ENCODE results near the gene ST6GAL1.
"Not testable (repeated sequence)": the region's sequence is repeated elsewhere in the genome, so short reads cannot be mapped to it uniquely, and the experiment has no call there.

The ST6GAL1 gene

GRCh38 chr3:186939536-186939935 lies 9.2 kb downstream of the ST6GAL1 start:
- no peak for FAIRE-seq

GRCh38 chr3:186940967-186941366 lies 10.6 kb downstream of the ST6GAL1 start:
- FAIRE-seq (no peak), DNase-seq (ENCODE audit: insufficient read length, low spot score) (no peak)

More at GRCh38 chr3:186939536-186939935, 9.2 kb downstream of the ST6GAL1 start:
- no peak for DNase-seq (ENCODE audit: insufficient read length, low spot score)

- FAIRE-seq (no peak), DNase-seq (ENCODE audit: insufficient read length, low spot score) (no peak)
Observed at GRCh38 chr3:186942168-186942567, 11.8 kb downstream of the ST6GAL1 start.

GRCh38 chr3:186945255-186945823 lies 15.0 kb downstream of the ST6GAL1 start:
- DNase-seq (ENCODE audit: insufficient read length, low spot score) (no peak), FAIRE-seq (no peak)

GRCh38 chr3:186946756-186947375 lies 16.5 kb downstream of the ST6GAL1 start:
- DNase-seq (ENCODE audit: insufficient read length, low spot score) (no peak), FAIRE-seq (no peak)

DNA sequence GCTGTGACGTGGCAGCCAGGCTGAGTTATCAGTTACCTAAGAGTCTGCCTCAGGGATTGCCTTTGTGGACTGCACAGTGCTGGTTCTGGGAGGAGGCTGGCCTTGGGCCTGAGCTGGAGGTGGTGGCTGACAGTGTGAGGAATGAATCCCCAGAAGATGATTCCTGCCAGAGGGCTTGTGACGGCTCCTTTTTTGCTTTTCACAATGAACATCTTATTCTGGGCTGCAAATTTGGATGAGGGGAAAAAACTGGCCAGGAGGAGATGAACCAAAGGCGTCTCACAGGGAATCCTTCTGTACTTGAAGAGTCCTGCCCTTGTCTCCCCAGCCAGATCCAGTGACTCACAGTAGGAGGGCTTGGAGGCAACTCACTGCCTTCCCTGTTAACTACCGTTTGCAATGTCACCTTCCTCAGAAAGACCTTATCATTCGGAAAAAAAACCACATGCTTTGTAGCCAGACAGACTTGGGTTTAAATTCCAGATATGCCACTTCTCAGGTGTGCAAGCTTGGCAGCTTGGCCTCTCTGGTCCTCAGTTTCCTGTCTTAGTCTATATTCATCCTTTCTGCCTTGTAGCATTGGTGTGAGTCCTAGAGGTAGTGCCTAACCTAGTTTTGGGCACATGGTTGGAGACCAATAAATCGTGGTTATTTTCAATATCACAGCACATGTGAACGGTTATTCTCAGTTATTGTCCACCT lies 19.1 kb downstream of the ST6GAL1 start:
- no peak for FAIRE-seq
- DNase-seq (ENCODE audit: insufficient read length, low spot score) = no peak

DNA sequence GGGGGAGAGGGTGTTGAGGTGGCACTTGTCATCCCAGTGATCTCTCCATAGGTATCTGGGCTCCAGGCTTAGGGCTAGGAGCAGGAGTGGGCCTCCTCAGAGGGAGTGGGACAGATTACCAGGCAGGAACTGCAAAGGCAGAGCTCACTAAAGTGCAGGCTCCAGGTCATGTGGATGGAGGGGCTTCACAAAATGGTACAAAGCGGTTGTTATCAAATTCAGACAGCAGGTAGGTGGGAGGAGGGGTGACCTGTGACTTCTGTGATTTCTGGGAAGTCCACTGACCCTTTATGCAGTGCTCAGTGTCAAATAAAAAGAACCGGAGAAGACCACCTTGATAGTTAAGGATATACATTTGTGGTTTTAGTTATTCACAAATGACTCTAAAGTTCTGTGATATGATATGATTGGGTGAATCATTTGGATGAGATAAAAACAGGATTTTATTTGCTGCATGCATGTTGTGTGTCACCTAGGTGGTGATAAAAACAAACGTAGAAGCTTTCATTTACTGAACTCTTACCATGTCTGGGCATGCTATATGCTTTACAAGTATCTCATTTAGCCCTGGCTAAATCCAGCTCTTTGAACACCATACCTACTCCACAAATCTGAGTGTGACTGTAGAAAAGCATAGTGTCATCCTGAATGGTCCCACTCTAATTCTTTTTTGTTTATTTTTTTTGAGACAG lies 20.2 kb downstream of the ST6GAL1 start:
- DNase-seq (ENCODE audit: insufficient read length, low spot score) = no peak
- FAIRE-seq = no peak

DNA sequence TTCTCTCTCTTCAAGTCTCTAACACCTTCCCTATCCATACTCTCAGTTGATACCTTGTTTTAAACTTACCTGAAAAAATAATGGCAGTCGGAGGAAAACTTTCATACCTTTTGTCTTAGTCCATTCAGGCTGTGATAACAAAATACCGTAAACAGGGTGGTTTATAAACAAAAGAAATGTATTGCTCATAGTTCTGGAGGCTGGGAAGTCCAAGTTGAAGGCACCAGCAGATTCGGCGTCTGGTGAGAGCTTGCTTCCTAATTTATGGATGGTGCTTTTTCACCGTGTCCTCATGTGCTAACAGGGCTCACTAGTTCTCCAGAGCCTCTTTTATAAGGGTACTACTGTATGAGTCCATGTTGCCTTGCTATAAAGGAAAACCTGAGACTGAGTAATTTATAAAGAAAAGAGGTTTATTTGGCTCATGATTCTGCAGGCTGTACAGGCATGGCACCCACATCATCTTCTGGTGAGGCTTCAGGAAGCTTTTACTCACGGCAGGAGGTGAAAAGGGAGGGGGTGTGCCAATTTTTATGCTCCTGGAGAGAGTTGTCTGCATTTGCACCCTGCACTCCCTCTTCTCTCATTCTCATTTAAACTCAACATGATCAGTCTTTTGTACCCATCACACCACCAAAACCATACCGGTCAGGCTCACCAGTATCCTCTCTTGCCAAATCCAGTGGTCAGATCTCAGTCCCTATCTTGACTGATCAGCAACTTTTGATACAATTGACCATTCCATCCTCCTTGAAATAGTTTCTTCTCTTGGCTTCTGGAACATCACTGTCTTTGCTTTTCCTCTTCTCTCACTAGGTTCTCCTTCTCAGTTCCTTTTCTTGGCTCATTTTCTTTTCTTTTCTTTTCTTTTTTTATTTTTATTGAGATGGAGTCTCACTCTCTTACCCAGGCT lies 21.6 kb downstream of the ST6GAL1 start:
- no peak for FAIRE-seq
- DNase-seq (ENCODE audit: insufficient read length, low spot score) = no peak

DNA sequence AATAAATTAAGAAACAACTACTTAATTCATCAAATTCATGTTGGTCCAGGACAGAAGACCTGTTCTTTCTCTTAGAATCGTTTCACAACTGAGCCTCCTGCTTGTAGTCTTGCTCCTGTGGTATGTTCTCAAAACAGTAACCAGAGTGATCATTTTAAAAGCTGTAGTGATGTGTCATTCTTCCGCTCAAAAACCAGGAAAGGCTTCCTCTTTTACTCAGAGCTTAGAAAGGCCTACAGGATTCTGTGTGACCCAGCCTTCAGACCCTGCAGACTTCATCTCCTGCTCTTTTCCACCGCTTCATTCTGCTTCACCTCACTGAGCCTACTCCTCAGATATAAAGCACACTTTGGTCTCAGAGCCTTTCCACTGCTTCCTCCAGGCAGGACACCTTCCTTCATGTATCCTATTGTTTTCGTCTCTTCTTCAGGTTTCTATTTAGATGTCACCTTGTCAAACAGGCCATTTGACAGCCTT lies 22.7 kb downstream of the ST6GAL1 start:
- no peak for FAIRE-seq
- no peak for DNase-seq (ENCODE audit: insufficient read length, low spot score)

DNA sequence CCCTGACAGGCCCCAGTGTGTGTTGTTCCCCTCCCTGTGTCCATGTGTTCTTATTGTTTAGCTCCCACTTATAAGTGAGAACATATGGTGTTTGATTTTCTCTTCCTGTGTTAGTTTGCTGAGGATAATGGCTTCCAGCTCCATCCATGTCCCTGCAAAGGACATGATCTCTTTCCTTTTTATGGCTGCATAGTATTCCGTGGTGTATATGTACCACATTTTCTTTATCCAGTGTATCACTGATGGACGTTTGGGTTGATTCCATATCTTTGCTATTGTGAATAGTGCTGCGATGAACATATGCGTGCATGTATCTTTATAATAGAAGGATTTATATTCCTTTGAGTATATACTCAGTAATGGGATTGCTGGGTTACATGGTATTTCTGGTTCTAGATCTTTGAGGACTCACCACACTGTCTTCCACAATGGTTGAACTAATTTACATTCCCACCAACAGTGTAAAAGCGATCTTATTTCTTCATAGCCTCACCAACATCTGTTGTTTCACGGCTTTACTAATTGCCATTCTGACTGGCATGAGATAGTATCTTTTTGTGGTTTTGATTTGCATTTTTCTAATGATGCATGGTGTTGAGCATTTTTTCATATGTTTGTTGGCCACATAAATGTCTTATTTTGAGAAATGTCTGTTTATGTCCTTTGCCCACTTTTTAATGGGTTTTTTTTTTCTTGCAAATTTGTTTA lies 23.8 kb downstream of the ST6GAL1 start:
- FAIRE-seq; DNase-seq (ENCODE audit: insufficient read length, low spot score): not testable (repeated sequence)

DNA sequence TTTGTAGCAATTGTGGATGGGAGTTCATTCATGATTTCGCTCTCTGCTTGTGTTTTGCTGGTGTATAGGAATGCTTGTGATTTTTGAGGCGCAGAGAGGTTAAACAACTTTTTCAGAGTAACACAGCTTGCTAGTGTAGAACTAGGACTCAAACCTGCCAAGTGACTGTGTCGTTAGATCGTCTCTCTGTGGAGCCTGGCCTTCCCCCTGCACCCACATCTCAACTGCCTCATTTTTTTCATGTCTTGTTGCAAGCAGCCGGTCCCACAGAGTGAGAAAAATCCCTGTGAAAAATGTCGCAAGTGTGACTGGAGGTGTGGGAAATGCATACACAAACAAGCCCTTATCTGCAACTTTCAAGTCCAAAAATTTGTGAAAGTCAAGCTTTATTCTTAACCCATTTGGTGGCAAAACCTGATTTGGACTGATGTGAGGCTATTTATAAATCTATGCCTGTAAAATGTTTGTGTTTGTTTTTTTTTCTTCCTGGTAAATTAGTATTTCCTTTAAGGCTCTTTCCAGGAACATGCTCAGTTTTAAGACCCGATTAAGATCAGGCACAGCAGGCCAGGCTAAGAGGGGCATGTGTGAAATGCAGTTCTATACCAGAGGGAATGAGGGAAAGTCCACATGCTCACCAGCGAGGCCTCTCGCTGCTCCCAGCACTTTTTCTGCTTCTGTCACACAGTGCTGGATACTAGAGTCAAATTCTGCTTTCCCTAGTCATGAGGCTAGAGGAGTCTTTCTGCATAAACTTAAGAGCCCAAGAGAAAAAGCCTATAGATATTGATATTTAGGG lies 25.8 kb downstream of the ST6GAL1 start:
- no peak for FAIRE-seq

DNA sequence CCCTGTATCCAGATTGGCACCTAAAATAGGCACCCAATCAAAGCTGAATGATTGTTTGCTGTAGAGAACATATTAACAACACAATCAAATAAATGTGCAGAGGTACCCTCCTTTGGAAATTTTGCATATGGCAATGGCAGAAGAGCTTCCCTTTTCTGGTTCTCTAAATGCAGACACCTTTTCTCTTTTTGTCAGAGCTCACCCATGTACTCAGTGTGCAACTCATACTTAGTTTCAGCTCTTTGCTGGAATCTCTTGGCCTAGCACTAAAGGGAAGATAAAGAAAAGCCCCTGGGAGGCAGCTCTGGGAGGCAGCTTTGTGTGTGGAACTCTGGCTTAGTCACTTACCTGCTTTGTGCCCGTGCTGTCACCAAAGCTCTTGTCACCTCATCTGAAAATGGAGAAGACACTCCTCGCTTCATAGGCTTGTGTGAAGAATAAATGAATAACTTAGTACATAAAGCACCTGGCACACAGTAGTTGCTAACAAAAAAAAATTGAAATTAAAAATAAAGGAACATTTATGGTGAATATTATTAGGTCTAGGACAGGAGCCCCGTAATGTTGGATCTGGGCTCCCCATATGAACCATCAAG lies 28.8 kb downstream of the ST6GAL1 start:
- no peak for DNase-seq (ENCODE audit: insufficient read length, low spot score)
- FAIRE-seq = no peak

More for the DNA sequence above, 25.8 kb downstream of the ST6GAL1 start:
- DNase-seq (ENCODE audit: insufficient read length, low spot score) = no peak

DNA sequence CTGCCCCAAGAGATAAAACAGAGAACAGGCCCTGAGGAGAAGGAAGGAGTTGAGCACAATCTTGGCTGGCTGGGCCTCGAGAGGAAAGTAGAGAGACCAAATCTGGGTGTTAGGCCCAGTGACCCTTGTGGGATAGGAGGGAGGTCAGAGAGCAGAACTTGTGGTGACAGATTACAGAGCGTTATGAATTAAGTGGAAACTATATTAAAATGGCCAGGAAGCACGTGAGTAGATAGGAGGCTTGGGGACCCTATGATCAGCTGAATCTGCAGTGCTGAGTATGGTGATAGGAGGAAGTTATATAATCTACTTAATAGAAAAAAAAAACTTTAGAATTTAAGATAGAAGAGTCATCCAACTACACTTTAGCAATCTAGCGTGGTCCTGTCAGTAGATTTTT lies 30.0 kb downstream of the ST6GAL1 start:
- no peak for FAIRE-seq
- DNase-seq (ENCODE audit: insufficient read length, low spot score) = no peak

GRCh38 chr3:186962445-186962844 lies 32.1 kb downstream of the ST6GAL1 start:
- DNase-seq (ENCODE audit: insufficient read length, low spot score) (no peak), FAIRE-seq (no peak)

DNA sequence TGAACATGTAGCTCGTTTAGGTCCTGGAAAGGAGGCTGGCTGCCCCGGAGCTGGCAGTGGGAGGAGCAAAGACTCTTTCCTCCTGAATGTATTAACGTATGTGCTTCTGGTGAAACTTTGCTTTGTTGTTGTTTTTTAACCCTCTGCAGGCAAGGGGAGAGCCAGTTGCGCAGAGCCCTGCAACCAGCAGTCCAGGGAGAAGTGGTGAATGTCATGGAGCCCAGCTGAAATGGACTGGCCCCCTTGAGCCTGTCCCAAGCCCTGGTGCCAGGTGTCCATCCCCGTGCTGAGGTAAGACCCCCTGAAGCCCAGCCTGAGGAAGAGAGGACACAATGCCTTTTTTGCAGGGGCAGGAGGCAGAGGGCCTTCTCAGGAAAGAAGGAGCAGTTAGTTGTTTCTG lies 33.3 kb downstream of the ST6GAL1 start:
- FAIRE-seq = no peak
- DNase-seq (ENCODE audit: insufficient read length, low spot score) = no peak

- FAIRE-seq (no peak), DNase-seq (ENCODE audit: insufficient read length, low spot score) (no peak)
Observed at GRCh38 chr3:186964071-186964470, 33.7 kb downstream of the ST6GAL1 start.

- FAIRE-seq = no peak
- no peak for DNase-seq (ENCODE audit: insufficient read length, low spot score)
Observed at GRCh38 chr3:186964616-186965015, 34.3 kb downstream of the ST6GAL1 start.

- DNase-seq (ENCODE audit: insufficient read length, low spot score) (no peak), FAIRE-seq (no peak)
Observed at GRCh38 chr3:186965141-186965879, 35.0 kb downstream of the ST6GAL1 start.

All from HTR-8/SVneo (cell line).